DND-41 (cell line): ENCODE results near the gene ITPR2.

Experiments
- ATAC-seq: fragments of 200-7000 bp; cut with Tn5 transposase; 3 replicates; pipeline ENCODE4 v1.9.1; 2021; ENCODE audit warnings: low read depth; ENCODE audit not compliant: insufficient read depth
- DNase-seq: peaks from one replicate; pipeline ENCODE4 v3.0.0-alpha.2; 2020
- H2AFZ ChIP-seq: 2 replicates; pipeline ENCODE4 v1.6.0; 2012; ENCODE audit warnings: low read depth, low read length
- H3K27ac ChIP-seq: 2 replicates; pipeline ENCODE4 v1.5.1; 2012; ENCODE audit warnings: low read length, inconsistent platforms
- H3K27me3 ChIP-seq: fragments of 200-600 bp; sonication (generic); 2 replicates; pipeline ENCODE4 v1.6.0; 2012; ENCODE audit warnings: low read length, mild to moderate bottlenecking, inconsistent platforms; ENCODE audit not compliant: insufficient read depth, poor library complexity
- H3K36me3 ChIP-seq: 2 replicates; pipeline ENCODE4 v1.5.1; 2012; ENCODE audit warnings: low read length, inconsistent platforms; ENCODE audit not compliant: insufficient read depth
- H3K4me1 ChIP-seq: 2 replicates; pipeline ENCODE4 v1.5.1; 2012; ENCODE audit warnings: mild to moderate bottlenecking, low read length; ENCODE audit not compliant: insufficient read depth
- H3K4me2 ChIP-seq: 2 replicates; pipeline ENCODE4 v1.6.0; 2012; ENCODE audit warnings: mild to moderate bottlenecking, moderate library complexity, low read length, inconsistent platforms; ENCODE audit not compliant: insufficient read depth
- H3K4me3 ChIP-seq, 2 experiments: fragments of 200-600 bp in 1 of 2; shearing (Covaris generic) in 1 of 2; 2 replicates each; pipeline ENCODE4 v1.5.1; 2012 to 2016; ENCODE audit warnings: inconsistent platforms in 2 of 2, low read length in 2 of 2, mild to moderate bottlenecking in 2 of 2, low read depth in 1 of 2, moderate library complexity in 1 of 2
- H3K79me2 ChIP-seq: 2 replicates; pipeline ENCODE4 v1.6.0; 2012; ENCODE audit warnings: low read length, inconsistent platforms; ENCODE audit not compliant: insufficient read depth
- H3K9ac ChIP-seq: 2 replicates; pipeline ENCODE4 v1.6.0; 2012; ENCODE audit warnings: low read depth, mild to moderate bottlenecking, inconsistent platforms, low read length, moderate library complexity
- H3K9me3 ChIP-seq: 2 replicates; pipeline ENCODE4 v1.5.1; 2012; ENCODE audit warnings: low read length, moderate library complexity, mild to moderate bottlenecking, inconsistent platforms; ENCODE audit not compliant: insufficient read depth, severe bottlenecking
- H4K20me1 ChIP-seq: 2 replicates; pipeline ENCODE4 v1.6.0; 2012; ENCODE audit warnings: low read length; ENCODE audit not compliant: insufficient read depth
- CTCF ChIP-seq: IDR thresholded peaks from 2 replicates; pipeline ENCODE4 v1.5.1; 2012; ENCODE audit warnings: borderline replicate concordance, low read length, moderate library complexity, mild to moderate bottlenecking; ENCODE audit not compliant: poor library complexity, severe bottlenecking; ENCODE audit errors: extremely low read depth
- EZH2 ChIP-seq: IDR thresholded peaks from 3 replicates; pipeline ENCODE4 v1.6.1; 2012; ENCODE audit warnings: borderline replicate concordance, low read depth, mild to moderate bottlenecking, moderate library complexity, low read length, inconsistent platforms; ENCODE audit not compliant: severe bottlenecking

The ITPR2 gene

GRCh38 chr12:26831951-26832821 is 808 bp downstream of the ITPR2 start:
- Histone ChIP-seq H3K4me2 (peak overlapping the region; percentile 98), H4K20me1 (peaks cover 14% of the 10 kb centered on the region; the same call in 1 of the 2 replicates), H3K27me3 (no peaks in the 10 kb centered on the region), H3K79me2 (peaks cover 56% of the 10 kb centered on the region), H3K27ac (peak overlapping the region; percentile 98), H3K4me3 (peak overlapping the region; percentile 83 to 96), H3K9ac (peak overlapping the region; percentile 86), H3K36me3 (no peaks in the 10 kb centered on the region; the same call in 1 of the 2 replicates), H2AFZ (peak overlapping the region; percentile 90), H3K9me3 (no peaks in the 10 kb centered on the region), H3K4me1 (peaks cover 56% of the 10 kb centered on the region)
- no peak for TF ChIP-seq EZH2
- peak; percentile 37 for TF ChIP-seq CTCF
- peak; percentile 75 for DNase-seq
- ATAC-seq, result peak; percentile 65

- no peak for TF ChIP-seq EZH2
- TF ChIP-seq CTCF, result no peak
- peak overlapping the region; percentile 48 for H3K9ac ChIP-seq
- ATAC-seq, result no peak
- H3K27me3 ChIP-seq, result no peaks in the 10 kb centered on the region
- H3K36me3 ChIP-seq, result no peaks in the 10 kb centered on the region; the same call in 1 of the 2 replicates
- H3K4me1 ChIP-seq, result peaks cover 60% of the 10 kb centered on the region
- H3K4me3 ChIP-seq, result peak overlapping the region in 1 of 2 experiments; percentile 55; a peak in 3 of 4 replicates
- peak overlapping the region; percentile 61 for H3K27ac ChIP-seq
- H4K20me1 ChIP-seq, result peaks cover 17% of the 10 kb centered on the region; the same call in 1 of the 2 replicates
- H3K9me3 ChIP-seq, result no peaks in the 10 kb centered on the region
- peak overlapping the region; percentile 71 for H3K4me2 ChIP-seq
- peak; percentile 30 for DNase-seq
- H3K79me2 ChIP-seq, result peaks cover 66% of the 10 kb centered on the region
- peak overlapping the region; percentile 37; the same call in 1 of the 2 replicates for H2AFZ ChIP-seq
These were observed 2.0 kb downstream of the ITPR2 start for GRCh38 chr12:26830783-26831551.

GRCh38 chr12:26830363-26830762 is 2.6 kb downstream of the ITPR2 start:
- no peak overlapping the region for H2AFZ ChIP-seq
- H3K79me2 ChIP-seq, result peaks cover 72% of the 10 kb centered on the region
- H3K9ac ChIP-seq, result no peak overlapping the region
- H4K20me1 ChIP-seq, result peaks cover 17% of the 10 kb centered on the region; the same call in 1 of the 2 replicates
- ATAC-seq, result no peak
- TF ChIP-seq EZH2, result no peak
- TF ChIP-seq CTCF, result no peak
- H3K4me1 ChIP-seq, result peaks cover 60% of the 10 kb centered on the region
- H3K4me3 ChIP-seq, result peak overlapping the region in 1 of 2 experiments; percentile 55; a peak in 2 of 4 replicates
- H3K36me3 ChIP-seq, result no peaks in the 10 kb centered on the region; the same call in 1 of the 2 replicates
- H3K27ac ChIP-seq, result 0 out of 2 replicates have a peak overlapping the region, but pooled peaks have one; percentile 61
- no peaks in the 10 kb centered on the region for H3K27me3 ChIP-seq
- peak overlapping the region; percentile 71 for H3K4me2 ChIP-seq
- no peaks in the 10 kb centered on the region for H3K9me3 ChIP-seq
- DNase-seq, result no peak
